ENCODE data around the gene TRIM40. TPM values are rescaled to one million over a fixed set of nuclear protein-coding genes. Genes with fewer than 3 reads are reported as not detected.

TRIM40 gene
- total RNA-seq, 6 experiments from 2014 or later = 0.18 to 5.2 TPM; not detected in 4

DNA sequence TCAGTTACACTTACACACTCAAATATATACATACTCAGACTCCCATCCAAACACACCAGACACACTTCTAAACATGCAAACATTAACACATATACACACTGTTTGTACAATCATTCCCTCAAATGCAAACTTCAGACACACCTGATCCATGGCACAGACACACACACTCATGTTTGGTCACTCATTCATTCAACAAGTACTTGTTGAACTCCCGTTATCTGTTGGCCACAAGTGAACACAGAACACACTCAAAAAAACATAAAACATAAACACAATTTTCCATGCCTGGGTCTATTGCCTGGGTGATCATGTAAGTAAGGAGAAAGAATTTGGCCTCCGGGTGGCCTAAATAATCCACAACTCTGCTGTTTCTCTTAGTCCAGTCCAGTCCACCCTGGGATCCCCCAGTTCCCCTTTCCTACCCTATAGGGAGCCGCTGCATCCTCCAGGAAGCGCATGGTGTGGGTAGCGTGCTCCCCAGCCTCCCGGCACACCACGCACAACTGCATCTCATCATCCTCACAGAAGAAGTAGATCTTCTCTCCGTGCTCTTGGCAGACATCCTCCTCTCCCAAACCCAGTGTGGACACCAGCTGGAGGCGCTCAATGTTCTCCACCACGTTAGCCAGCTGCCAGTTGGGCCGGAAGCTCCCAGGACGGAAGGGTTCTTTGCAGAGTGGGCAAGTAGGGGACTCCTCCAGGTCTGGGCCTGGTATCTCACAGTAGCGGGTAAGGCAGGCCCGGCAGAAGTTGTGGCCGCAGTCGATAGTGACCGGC, 24.3 kb downstream of the TRIM40 start:
- no peaks in the 10 kb centered on the region for H3K4me1 ChIP-seq

DNA sequence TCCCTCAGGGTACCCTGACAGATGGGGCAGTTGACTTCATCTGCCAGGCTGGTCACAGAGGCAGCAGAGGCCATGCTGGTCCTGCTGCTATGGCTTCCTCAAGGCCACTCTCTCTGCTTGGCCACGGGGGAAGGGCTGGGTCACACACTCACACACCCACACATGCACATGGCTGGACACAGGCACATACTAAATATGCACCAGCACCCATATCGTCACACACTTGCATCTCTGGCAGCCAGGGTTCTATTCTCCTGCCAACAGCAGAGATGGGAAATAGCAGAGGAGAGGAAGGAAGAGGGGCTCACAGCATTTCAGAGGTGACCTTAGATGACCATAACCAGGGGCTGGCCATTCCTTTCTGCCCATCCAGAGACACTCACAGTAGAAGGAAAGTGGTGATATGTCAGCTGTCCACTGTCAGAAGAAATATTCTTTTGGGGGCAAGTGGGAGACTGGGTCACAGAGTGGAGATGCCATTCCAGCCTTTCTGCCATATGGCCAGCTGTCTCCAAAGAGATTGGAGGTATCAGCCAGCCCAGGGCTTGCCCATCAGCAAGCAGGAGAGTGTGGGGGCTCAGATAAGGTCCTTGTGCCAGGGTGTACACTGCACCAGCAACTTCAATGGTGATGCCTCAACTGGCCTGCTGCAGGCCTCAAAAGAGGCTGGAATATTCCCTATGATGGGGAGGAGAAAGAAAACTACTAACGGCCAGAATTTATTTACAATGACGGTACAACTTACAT, 25.0 kb downstream of the TRIM40 start, which contains the start of gene TRIM10:
Gene TRIM10 (minus strand): TSS at position 427 of the 747 bp plus-strand sequence. CDS start 353 bp downstream, at position 74.
- Histone ChIP-seq H3K27me3 (no peaks in the 10 kb centered on the region), H3K27ac (no peak within 1 kb of the TSS), H3K4me1 (no peaks in the 10 kb centered on the region), H3K4me3 (no peak within 1 kb of the TSS), H3K9me3 (no peaks in the 10 kb centered on the region), H3K36me3 (no peaks in the 10 kb centered on the region)
- no peak for TF ChIP-seq POLR2A (IDR thresholded peaks at IDR 0.05)
- TF ChIP-seq, protein P1, sequence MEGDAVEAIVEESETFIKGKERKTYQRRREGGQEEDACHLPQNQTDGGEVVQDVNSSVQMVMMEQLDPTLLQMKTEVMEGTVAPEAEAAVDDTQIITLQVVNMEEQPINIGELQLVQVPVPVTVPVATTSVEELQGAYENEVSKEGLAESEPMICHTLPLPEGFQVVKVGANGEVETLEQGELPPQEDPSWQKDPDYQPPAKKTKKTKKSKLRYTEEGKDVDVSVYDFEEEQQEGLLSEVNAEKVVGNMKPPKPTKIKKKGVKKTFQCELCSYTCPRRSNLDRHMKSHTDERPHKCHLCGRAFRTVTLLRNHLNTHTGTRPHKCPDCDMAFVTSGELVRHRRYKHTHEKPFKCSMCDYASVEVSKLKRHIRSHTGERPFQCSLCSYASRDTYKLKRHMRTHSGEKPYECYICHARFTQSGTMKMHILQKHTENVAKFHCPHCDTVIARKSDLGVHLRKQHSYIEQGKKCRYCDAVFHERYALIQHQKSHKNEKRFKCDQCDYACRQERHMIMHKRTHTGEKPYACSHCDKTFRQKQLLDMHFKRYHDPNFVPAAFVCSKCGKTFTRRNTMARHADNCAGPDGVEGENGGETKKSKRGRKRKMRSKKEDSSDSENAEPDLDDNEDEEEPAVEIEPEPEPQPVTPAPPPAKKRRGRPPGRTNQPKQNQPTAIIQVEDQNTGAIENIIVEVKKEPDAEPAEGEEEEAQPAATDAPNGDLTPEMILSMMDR (IDR thresholded peaks at IDR 0.05) = no peak
- intact Hi-C loops (cut with DNase I) = loop anchor here in 1 of 2 donors (10.0 kb wide), 1 partner anchor 56 kb away; no protein-coding TSS in a partner anchor
- no peak for ATAC-seq
- no peak for DNase-seq
- whole genome bisulfite sequencing (ENCODE audit: insufficient coverage, low coverage, low lambda C conversion rate, missing lambda C conversion rate) = 95% methylated on average over 2 of the region's 4 CpGs

More for the DNA sequence above, 24.3 kb downstream of the TRIM40 start:
- Histone ChIP-seq H3K4me3 (no peak overlapping the region), H3K9me3 (no peaks in the 10 kb centered on the region), H3K36me3 (no peaks in the 10 kb centered on the region), H3K27ac (no peak overlapping the region), H3K27me3 (no peaks in the 10 kb centered on the region)
- TF ChIP-seq, protein P1 (IDR thresholded peaks at IDR 0.05) = no peak
- no peak for TF ChIP-seq POLR2A (IDR thresholded peaks at IDR 0.05)
- intact Hi-C loops (cut with DNase I) = loop anchor here in 1 of 2 donors (10.0 kb wide), 1 partner anchor 55 kb away; no protein-coding TSS in a partner anchor
- 95% methylated on average over 15 of the region's 17 CpGs for WGBS (ENCODE audit: insufficient coverage, low coverage, low lambda C conversion rate, missing lambda C conversion rate)
- no peak for ATAC-seq
- no peak for DNase-seq

DNA sequence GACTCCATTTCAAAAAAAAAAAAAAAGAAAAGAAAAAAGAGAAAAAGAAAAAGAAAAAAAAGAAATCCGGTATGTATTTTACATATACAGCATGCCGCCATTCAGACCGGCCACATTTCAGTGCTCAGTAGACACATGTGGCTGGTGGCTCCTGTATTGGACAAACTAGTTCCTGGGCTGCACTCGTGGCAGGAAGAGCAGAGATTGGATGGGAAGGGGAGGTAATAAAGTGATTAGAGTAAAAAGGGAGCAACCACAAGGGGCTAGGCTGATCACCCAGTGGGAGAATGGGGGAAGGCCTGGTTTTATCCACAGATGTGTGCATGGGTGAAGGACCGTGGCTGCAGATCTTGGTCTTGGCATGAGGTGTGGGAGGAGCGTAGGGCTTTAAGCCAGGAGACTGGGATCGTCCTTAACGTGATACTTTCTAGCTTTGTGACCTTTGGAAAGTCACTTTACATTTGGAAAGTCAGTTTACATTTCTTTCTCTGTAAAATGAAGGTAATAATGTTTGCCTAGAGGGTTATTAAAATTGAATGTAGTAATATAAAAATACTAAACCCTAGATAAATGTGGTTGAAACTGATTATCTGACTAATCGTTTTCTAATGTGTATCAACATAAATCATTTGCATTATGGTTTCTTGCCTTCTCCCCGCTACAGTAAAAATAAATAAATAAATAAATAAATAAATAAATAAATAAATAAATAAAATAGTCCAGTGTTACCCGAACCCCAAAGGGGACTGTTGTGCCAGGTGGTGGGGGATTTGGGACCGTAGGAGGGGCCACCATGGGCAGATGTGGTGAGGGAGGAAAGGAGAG, 26.5 kb downstream of the TRIM40 start:
- peak overlapping the region; percentile 29 to 54 (median 40) for H3K4me3 ChIP-seq
- no peak for DNase-seq
- H3K27me3 ChIP-seq = no peaks in the 10 kb centered on the region
- no peaks in the 10 kb centered on the region for H3K36me3 ChIP-seq
- 51% methylated on average over 12 of the region's 12 CpGs for whole genome bisulfite sequencing (ENCODE audit: insufficient coverage, low coverage, low lambda C conversion rate, missing lambda C conversion rate)
- H3K4me1 ChIP-seq = no peaks in the 10 kb centered on the region
- peak in 1 of 4 donors; percentile 7 for ATAC-seq
- H3K27ac ChIP-seq = peak overlapping the region; percentile 53 to 90 (median 72)
- no peaks in the 10 kb centered on the region for H3K9me3 ChIP-seq
- no peak for TF ChIP-seq POLR2A (IDR thresholded peaks at IDR 0.05)
- TF ChIP-seq, protein P1 (IDR thresholded peaks at IDR 0.05) = no peak
- intact Hi-C loops (cut with DNase I) = loop anchor here in 1 of 2 donors (10.0 kb wide), 1 partner anchor 58 kb away; no protein-coding TSS in a partner anchor
